Smooth muscle cell (in vitro differentiated cells): ENCODE data around the gene PDPR. TPM values are rescaled to one million over a fixed set of nuclear protein-coding genes. Genes with fewer than 3 reads are reported as not detected.
"Not testable (repeated sequence)": the region's sequence is repeated elsewhere in the genome, so short reads cannot be mapped to it uniquely, and the experiment has no call there.

Experiments
- DNase-seq: peaks from one replicate; lab custom pipeline; 2025; ENCODE audit not compliant: unreplicated experiment; lab: John Stamatoyannopoulos, UW
- H2AFZ ChIP-seq: fragments of 200-600 bp; sonication (generic); 2 replicates; pipeline ENCODE4 v1.6.0; 2016; ENCODE audit warnings: antibody characterized with exemption, low read depth, mild to moderate bottlenecking
- H3F3A ChIP-seq: fragments of 200-600 bp; sonication (generic); 2 replicates; pipeline ENCODE4 v1.6.0; 2017; ENCODE audit warnings: antibody characterized with exemption, low read depth
- H3K27ac ChIP-seq: fragments of 200-600 bp; sonication (generic); 2 replicates; pipeline ENCODE4 v1.5.1; 2016; ENCODE audit warnings: low read depth, mild to moderate bottlenecking
- H3K27me3 ChIP-seq: fragments of 200-600 bp; sonication (generic); 2 replicates; pipeline ENCODE4 v1.6.1; 2016; ENCODE audit warnings: low read depth, mild to moderate bottlenecking
- H3K36me3 ChIP-seq: fragments of 200-600 bp; sonication (generic); 2 replicates; pipeline ENCODE4 v1.5.1; 2016; ENCODE audit warnings: low read depth
- H3K4me1 ChIP-seq: fragments of 200-600 bp; sonication (generic); 2 replicates; pipeline ENCODE4 v1.5.1; 2016; ENCODE audit warnings: low read depth
- H3K4me2 ChIP-seq: fragments of 200-600 bp; sonication (generic); 2 replicates; pipeline ENCODE4 v1.6.0; 2016; ENCODE audit warnings: mild to moderate bottlenecking
- H3K4me3 ChIP-seq: fragments of 200-600 bp; sonication (generic); 2 replicates; pipeline ENCODE4 v1.5.1; 2016; ENCODE audit warnings: mild to moderate bottlenecking
- H3K79me2 ChIP-seq: fragments of 200-600 bp; sonication (generic); 2 replicates; pipeline ENCODE4 v1.6.0; 2016; ENCODE audit warnings: low read depth, mild to moderate bottlenecking
- H3K9ac ChIP-seq: fragments of 200-600 bp; sonication (generic); 2 replicates; pipeline ENCODE4 v1.6.0; 2016; ENCODE audit warnings: low read depth
- H3K9me3 ChIP-seq: fragments of 200-600 bp; sonication (generic); replicated peaks from 2 replicates; pipeline ENCODE4 v1.5.1; 2016; ENCODE audit warnings: low read depth
- H4K20me1 ChIP-seq: fragments of 200-600 bp; sonication (generic); 2 replicates; pipeline ENCODE4 v1.6.0; 2016; ENCODE audit warnings: low read depth
- WGBS: methylation state at CpG from one replicate; pipeline ENCODE4 v1.1.7; 2016; ENCODE audit warnings: low lambda C conversion rate; 5-methylcytosine and 5-hydroxymethylcytosine counted together
- polyA plus RNA-seq: library from polyadenylated mRNA; unstranded; fragments of >200 nt; fragmentation: Nextera tagmentation; extraction: Ambion mirVana; gene quantifications from 2 replicates; pipeline ENCODE4 v1.2.1, GENCODE V29; 2016
- small RNA-seq: library from RNA; depleted of rRNA; stranded (forward); fragments of <200 nt; gene quantifications from one replicate; pipeline ENCODE3, GENCODE V24; 2014
- total RNA-seq: library from RNA; depleted of rRNA; stranded (reverse); fragments of >200 nt; gene quantifications from 2 replicates; pipeline ENCODE4 v1.2.3, GENCODE V29; 2014

Gene PDPR
- total and polyA plus RNA-seq, 2 experiments from 2014 or later = 5.7 to 11.2 TPM

- not testable (repeated sequence) for H3K27me3 ChIP-seq
- WGBS = 68% methylated on average over 9 of the region's 9 CpGs
Measured at GRCh38 chr16:70199170-70199569, 85.0 kb downstream of the PDPR start.

GRCh38 chr16:70200063-70200462, 85.9 kb downstream of the PDPR start:
- H3K36me3 ChIP-seq, H3K9me3 ChIP-seq, H3F3A ChIP-seq, DNase-seq, H2AFZ ChIP-seq, H4K20me1 ChIP-seq, H3K9ac ChIP-seq, H3K4me3 ChIP-seq, H3K4me2 ChIP-seq, H3K27ac ChIP-seq, H3K27me3 ChIP-seq, H3K79me2 ChIP-seq, H3K4me1 ChIP-seq: not testable (repeated sequence)
- WGBS = 92% methylated on average over 8 of the region's 8 CpGs

More at GRCh38 chr16:70199170-70199569, 85.0 kb downstream of the PDPR start:
- not testable (repeated sequence) for H3K27ac ChIP-seq, H2AFZ ChIP-seq, H3K36me3 ChIP-seq, H3K9ac ChIP-seq, H3K79me2 ChIP-seq, DNase-seq, H4K20me1 ChIP-seq, H3K4me1 ChIP-seq, H3F3A ChIP-seq, H3K4me3 ChIP-seq, H3K9me3 ChIP-seq, H3K4me2 ChIP-seq

GRCh38 chr16:70203508-70203907, 89.4 kb downstream of the PDPR start:
- not testable (repeated sequence) for H3K79me2 ChIP-seq, H3K4me1 ChIP-seq, DNase-seq, H3K36me3 ChIP-seq, H3K4me2 ChIP-seq, H4K20me1 ChIP-seq, H3K27me3 ChIP-seq, H3K4me3 ChIP-seq, H3K9ac ChIP-seq, H3K9me3 ChIP-seq, H2AFZ ChIP-seq, H3K27ac ChIP-seq, H3F3A ChIP-seq
- 86% methylated on average over 3 of the region's 7 CpGs for WGBS

- H4K20me1 ChIP-seq, H3K4me3 ChIP-seq, H3K9ac ChIP-seq, H3K4me1 ChIP-seq, H2AFZ ChIP-seq, H3K27ac ChIP-seq, H3K79me2 ChIP-seq, H3K9me3 ChIP-seq, H3K27me3 ChIP-seq, DNase-seq, H3K4me2 ChIP-seq, H3F3A ChIP-seq, H3K36me3 ChIP-seq: not testable (repeated sequence)
- whole genome bisulfite sequencing = 97% methylated on average over 25 of the region's 29 CpGs
Measured at GRCh38 chr16:70204010-70204409, 89.9 kb downstream of the PDPR start.

- H3K27ac ChIP-seq, H3K4me2 ChIP-seq, H3K27me3 ChIP-seq, H3K9ac ChIP-seq, H3F3A ChIP-seq, H2AFZ ChIP-seq, H3K79me2 ChIP-seq, H3K36me3 ChIP-seq, H3K4me1 ChIP-seq, H3K9me3 ChIP-seq, DNase-seq, H4K20me1 ChIP-seq, H3K4me3 ChIP-seq: not testable (repeated sequence)
- WGBS = 97% methylated on average over 7 of the region's 46 CpGs
Measured at GRCh38 chr16:70204668-70205405, 90.7 kb downstream of the PDPR start.

GRCh38 chr16:70206382-70206781, 92.2 kb downstream of the PDPR start:
- not testable (repeated sequence) for H3K9me3 ChIP-seq, H3K36me3 ChIP-seq, H2AFZ ChIP-seq, H4K20me1 ChIP-seq, H3K4me2 ChIP-seq, H3K27ac ChIP-seq, H3K9ac ChIP-seq, H3K79me2 ChIP-seq, DNase-seq, H3K4me3 ChIP-seq, H3K27me3 ChIP-seq, H3K4me1 ChIP-seq, H3F3A ChIP-seq
- 95% methylated on average over 6 of the region's 6 CpGs for WGBS

Small RNA genes within 50 kb of the gene (small RNA-seq; reads per million reads assigned to genes)
- not detected for gene AC009060.2

Other genes with a start within 250 kb of the PDPR start
- 0.45 and 2.1 TPM in 2 replicates for gene CLEC18A, start 163.0 kb upstream of the PDPR start, total RNA-seq
- 0.76 and 1.6 TPM in 2 replicates for gene CLEC18A, start 163.0 kb upstream of the PDPR start, polyA plus RNA-seq
- gene CLEC18C, start 59.5 kb downstream of the PDPR start, total RNA-seq = 0.99 TPM in 1 of 2 replicates, not detected in the other
- gene CLEC18C, start 59.5 kb downstream of the PDPR start, polyA plus RNA-seq = 0.95 and 1.3 TPM in 2 replicates
- 10.0 and 10.7 TPM in 2 replicates for gene EXOSC6, start 137.6 kb downstream of the PDPR start, total RNA-seq
- 14.8 and 16.0 TPM in 2 replicates for gene EXOSC6, start 137.6 kb downstream of the PDPR start, polyA plus RNA-seq
- 54.0 and 67.0 TPM in 2 replicates for gene AARS1, start 175.2 kb downstream of the PDPR start, total RNA-seq
- 90.8 and 92.4 TPM in 2 replicates for gene AARS1, start 175.2 kb downstream of the PDPR start, polyA plus RNA-seq
- 24.5 and 49.6 TPM in 2 replicates for gene DDX19B, start 184.9 kb downstream of the PDPR start, total RNA-seq
- 31.8 and 40.9 TPM in 2 replicates for gene DDX19B, start 184.9 kb downstream of the PDPR start, polyA plus RNA-seq
- gene DDX19A, start 232.6 kb downstream of the PDPR start, total RNA-seq = 33.9 and 38.8 TPM in 2 replicates
- gene DDX19A, start 232.6 kb downstream of the PDPR start, polyA plus RNA-seq = 32.8 and 39.2 TPM in 2 replicates